SK-N-SH treated with all-trans-retinoic acid at 6 μM for 48 hours (cell line): ENCODE data around the gene SH3BP4.

Experiments used
- ATAC-seq: fragments of 200-7000 bp; cut with Tn5 transposase; 3 replicates; pipeline ENCODE4 v1.9.1; 2020; ENCODE audit warnings: mild to moderate bottlenecking, moderate library complexity
- ARNTL ChIP-seq: fragments of 450-650 bp; formaldehyde crosslinking; IDR thresholded peaks from 2 replicates; pipeline ENCODE4 v1.5.0; 2020; ENCODE audit warnings: low read depth, mild to moderate bottlenecking, moderate library complexity, borderline replicate concordance
- BACH2 ChIP-seq: fragments of 250-450 bp; sonication (Bioruptor Pico); IDR thresholded peaks from 2 replicates; pipeline ENCODE4 v1.9.0; 2021; ENCODE audit warnings: mild to moderate bottlenecking, borderline replicate concordance
- CREB5 ChIP-seq: fragments of 250-450 bp; sonication (Bioruptor Pico); IDR thresholded peaks from 2 replicates; pipeline ENCODE4 v1.5.1; 2020; ENCODE audit warnings: low read depth, mild to moderate bottlenecking, moderate library complexity
- CSDC2 ChIP-seq: fragments of 250-450 bp; sonication (Bioruptor Pico); IDR thresholded peaks from 2 replicates; pipeline ENCODE4 v1.5.0; 2020; ENCODE audit warnings: mild to moderate bottlenecking, moderate library complexity
- CSRNP3 ChIP-seq: fragments of 250-450 bp; sonication (Bioruptor Pico); IDR thresholded peaks from 2 replicates; pipeline ENCODE4 v1.5.1; 2021; ENCODE audit warnings: mild to moderate bottlenecking, moderate library complexity
- ESRRG ChIP-seq: fragments of 250-450 bp; sonication (Bioruptor Pico); IDR thresholded peaks from 2 replicates; pipeline ENCODE4 v1.6.1; 2021; ENCODE audit warnings: mild to moderate bottlenecking
- ISL1 ChIP-seq: fragments of 250-450 bp; sonication (Bioruptor Pico); IDR thresholded peaks from 2 replicates; pipeline ENCODE4 v2.1.2; 2022; ENCODE audit warnings: mild to moderate bottlenecking, moderate library complexity
- PATZ1 ChIP-seq: fragments of 250-450 bp; sonication (Bioruptor Pico); IDR thresholded peaks from 2 replicates; pipeline ENCODE4 v1.8.0; 2020; ENCODE audit warnings: mild to moderate bottlenecking, moderate library complexity, borderline replicate concordance
- POU6F1 ChIP-seq: fragments of 250-450 bp; sonication (Bioruptor Pico); IDR thresholded peaks from 2 replicates; pipeline ENCODE4 v1.8.0; 2021; ENCODE audit warnings: low read depth, mild to moderate bottlenecking, moderate library complexity, borderline replicate concordance
- PPARA ChIP-seq: fragments of 250-450 bp; sonication (Bioruptor Pico); IDR thresholded peaks from 2 replicates; pipeline ENCODE4 v1.5.0; 2020; ENCODE audit warnings: mild to moderate bottlenecking, borderline replicate concordance
- RARB ChIP-seq: fragments of 250-450 bp; sonication (Bioruptor Pico); IDR thresholded peaks from 2 replicates; pipeline ENCODE4 v1.8.0; 2021; ENCODE audit warnings: mild to moderate bottlenecking, moderate library complexity
- SNAI2 ChIP-seq: fragments of 250-450 bp; sonication (Bioruptor Pico); IDR thresholded peaks from 2 replicates; pipeline ENCODE4 v1.5.0; 2020; ENCODE audit warnings: mild to moderate bottlenecking, moderate library complexity
- TCF4 ChIP-seq: fragments of 250-450 bp; sonication (Bioruptor Pico); IDR thresholded peaks from 2 replicates; pipeline ENCODE4 v1.8.0; 2021; ENCODE audit warnings: mild to moderate bottlenecking, moderate library complexity, borderline replicate concordance
- TOX ChIP-seq: fragments of 250-450 bp; sonication (Bioruptor Pico); IDR thresholded peaks from 2 replicates; pipeline ENCODE4 v1.8.0; 2021; ENCODE audit warnings: mild to moderate bottlenecking, moderate library complexity, borderline replicate concordance
- TSHZ2 ChIP-seq: fragments of 250-450 bp; sonication (Bioruptor Pico); IDR thresholded peaks from 2 replicates; pipeline ENCODE4 v1.5.0; 2020; ENCODE audit warnings: mild to moderate bottlenecking, moderate library complexity
- ZC3H10 ChIP-seq: fragments of 250-450 bp; sonication (Bioruptor Pico); IDR thresholded peaks from 2 replicates; pipeline ENCODE4 v1.5.1; 2021; ENCODE audit warnings: mild to moderate bottlenecking, moderate library complexity
- ZFP3 ChIP-seq: fragments of 250-450 bp; sonication (Bioruptor Pico); IDR thresholded peaks from 2 replicates; pipeline ENCODE4 v1.5.0; 2020; ENCODE audit warnings: mild to moderate bottlenecking, moderate library complexity
- ZFP30 ChIP-seq: fragments of 450-650 bp; formaldehyde crosslinking; IDR thresholded peaks from 2 replicates; pipeline ENCODE4 v1.5.0; 2022; ENCODE audit warnings: mild to moderate bottlenecking, moderate library complexity
- ZNF565 ChIP-seq: fragments of 450-650 bp; formaldehyde crosslinking; conservative IDR thresholded peaks from 2 replicates; pipeline ENCODE4 v1.5.0; 2020; ENCODE audit warnings: low read depth, mild to moderate bottlenecking, moderate library complexity
- ZNF70 ChIP-seq: fragments of 450-650 bp; formaldehyde crosslinking; IDR thresholded peaks from 2 replicates; pipeline ENCODE4 v1.5.0; 2020; ENCODE audit warnings: mild to moderate bottlenecking, moderate library complexity

Gene SH3BP4

GRCh38 chr2:234995332-234996068 is 43.7 kb downstream of the SH3BP4 start:
- TF ChIP-seq ZFP3 (CRISPR knock-in tag) (no peak), CSDC2 (CRISPR knock-in tag) (no peak), ARNTL (CRISPR knock-in tag) (no peak), ZC3H10 (CRISPR knock-in tag) (no peak), SNAI2 (CRISPR knock-in tag) (no peak), PPARA (CRISPR knock-in tag) (no peak), ESRRG (no peak), TSHZ2 (CRISPR knock-in tag) (no peak), TCF4 (CRISPR knock-in tag) (no peak), ZFP30 (CRISPR knock-in tag) (no peak), CREB5 (no peak), ZNF565 (no peak), TOX (CRISPR knock-in tag) (no peak), ZNF70 (no peak), BACH2 (CRISPR knock-in tag) (no peak), PATZ1 (CRISPR knock-in tag) (no peak), RARB (CRISPR knock-in tag) (no peak), POU6F1 (CRISPR knock-in tag) (no peak), CSRNP3 (CRISPR knock-in tag) (no peak)
- ATAC-seq: no peak

- peak; percentile 87 for ATAC-seq
- TF ChIP-seq ZNF565 (0 out of 2 replicates have a peak, but pooled peaks have one; percentile 30), TCF4 (CRISPR knock-in tag) (no peak), CSDC2 (CRISPR knock-in tag) (peak; percentile 85; the same call in 1 of the 2 replicates), ISL1 (CRISPR knock-in tag) (peak; percentile 50), PATZ1 (CRISPR knock-in tag) (peak; percentile 60; the same call in 1 of the 2 replicates), ZFP3 (CRISPR knock-in tag) (0 out of 2 replicates have a peak, but pooled peaks have one; percentile 13), PPARA (CRISPR knock-in tag) (no peak)
These were observed 44.5 kb downstream of the SH3BP4 start for GRCh38 chr2:234996069-234996940.
